Endothelial cell of umbilical vein (primary cell): Measurements from ENCODE around the gene ERO1A. TPM values are rescaled to one million over a fixed set of nuclear protein-coding genes. Genes with fewer than 3 reads are reported as not detected.

Source experiments
- BruUV-seq: library from RNA; stranded (reverse); fragments of 400-500 nt; replicated peaks from 2 replicates; lab custom pipeline; 2021; lab: Mats Ljungman, UMichigan
- CTCF ChIA-PET: fragments of 300-600, 350-600 bp; sonication (Branson Sonifier 250); formaldehyde crosslinking; loops from one replicate; lab custom pipeline; 2021; ENCODE audit warnings: antibody characterized with exemption, inconsistent platforms; lab: Charles Lee
- POLR2A ChIA-PET: fragments of 300-600, 350-600 bp; sonication (Branson Sonifier 250); formaldehyde crosslinking; loops from one replicate; lab custom pipeline; 2021; ENCODE audit warnings: antibody characterized with exemption, inconsistent platforms; lab: Charles Lee
- DNase-seq: peaks from one replicate; pipeline ENCODE4 v3.0.0-alpha.2; 2011; ENCODE audit warnings: low read depth, low spot score
- FAIRE-seq: peaks from 2 replicates; lab custom pipeline; 2011; peaks lifted over from hg19 to GRCh38; lab: Jason Lieb, UNC
- H2AFZ ChIP-seq: 2 replicates; pipeline ENCODE4 v1.6.0; 2012; ENCODE audit warnings: low read depth, low read length, control low read depth, inconsistent platforms
- H3K27ac ChIP-seq: 2 replicates; pipeline ENCODE4 v1.5.1; 2011; ENCODE audit warnings: low read depth, mild to moderate bottlenecking, control low read depth, low read length, moderate library complexity; ENCODE audit not compliant: insufficient read depth
- H3K27me3 ChIP-seq, 2 experiments: 2 replicates each; pipeline versions ENCODE4 v1.6.0 to v1.6.1; 2011; ENCODE audit warnings: low read length in 2 of 2, mixed read lengths in 1 of 2; ENCODE audit not compliant: control insufficient read depth in 2 of 2, insufficient read depth in 2 of 2
- H3K36me3 ChIP-seq, 2 experiments: 2 replicates in 1 of 2; 3 replicates in 1 of 2; pipeline ENCODE4 v1.5.1; 2011; ENCODE audit warnings: low read length in 2 of 2, mild to moderate bottlenecking in 1 of 2, moderate library complexity in 1 of 2; ENCODE audit not compliant: control insufficient read depth in 2 of 2, insufficient read depth in 2 of 2; ENCODE audit errors: extremely low read depth in 1 of 2
- H3K4me1 ChIP-seq: 3 replicates; pipeline ENCODE4 v1.5.1; 2011; ENCODE audit warnings: mild to moderate bottlenecking, low read length; ENCODE audit not compliant: control insufficient read depth, insufficient read depth; ENCODE audit errors: extremely low read depth
- H3K4me2 ChIP-seq: 2 replicates; pipeline ENCODE4 v1.6.1; 2011; ENCODE audit warnings: low read length, control low read depth, mixed read lengths; ENCODE audit not compliant: insufficient read depth
- H3K4me3 ChIP-seq, 3 experiments: fragments of 200-600 bp in 1 of 3; sonication (generic), shearing (Covaris generic) in 1 of 3; replicated peaks in 1 of 3; 2 replicates each; pipeline ENCODE4 v1.5.1; 2011 to 2016; ENCODE audit warnings: control low read depth in 3 of 3, low read length in 3 of 3, mild to moderate bottlenecking in 2 of 3, inconsistent platforms in 1 of 3, low read depth in 1 of 3, moderate library complexity in 1 of 3; ENCODE audit not compliant: insufficient read depth in 1 of 3
- H3K79me2 ChIP-seq: 2 replicates; pipeline ENCODE4 v1.6.0; 2012; ENCODE audit warnings: low read length, inconsistent platforms; ENCODE audit not compliant: control insufficient read depth, insufficient read depth
- H3K9ac ChIP-seq: replicated peaks from 2 replicates; pipeline ENCODE3; 2011; ENCODE audit warnings: low read length, control low read depth; ENCODE audit not compliant: insufficient read depth; ENCODE audit errors: extremely low read depth
- H3K9me1 ChIP-seq: replicated peaks from 3 replicates; pipeline ENCODE4 v1.6.0; 2011; ENCODE audit warnings: mild to moderate bottlenecking, low read length; ENCODE audit not compliant: control insufficient read depth, insufficient read depth; ENCODE audit errors: extremely low read depth
- H3K9me3 ChIP-seq: replicated peaks from 2 replicates; pipeline ENCODE4 v1.5.1; 2012; ENCODE audit warnings: low read length, inconsistent platforms; ENCODE audit not compliant: control insufficient read depth, insufficient read depth
- H4K20me1 ChIP-seq: replicated peaks from 2 replicates; pipeline ENCODE3; 2011; ENCODE audit warnings: mild to moderate bottlenecking, low read length; ENCODE audit not compliant: control insufficient read depth, insufficient read depth; ENCODE audit errors: extremely low read depth
- CTCF ChIP-seq, 2 donors: IDR thresholded peaks; 1 replicate in 1 of 2; 2 replicates in 1 of 2; pipeline ENCODE4 v1.5.1; 2011; ENCODE audit warnings: low read length in 2 of 2, mild to moderate bottlenecking in 2 of 2, moderate library complexity in 2 of 2, control low read depth in 1 of 2, inconsistent platforms in 1 of 2, low read depth in 1 of 2; ENCODE audit not compliant: insufficient read depth in 1 of 2; ENCODE audit errors: extremely low read depth in 1 of 2
- EZH2 ChIP-seq: IDR thresholded peaks from 2 replicates; pipeline ENCODE4 v1.6.1; 2012; ENCODE audit warnings: borderline replicate concordance, low read depth, mild to moderate bottlenecking, moderate library complexity, low read length, inconsistent platforms; ENCODE audit not compliant: severe bottlenecking
- FOS ChIP-seq: IDR thresholded peaks from 2 replicates; pipeline ENCODE4 v1.6.1; 2011; ENCODE audit warnings: mild to moderate bottlenecking, low read length, moderate library complexity, borderline replicate concordance; ENCODE audit not compliant: insufficient read depth
- GATA2 ChIP-seq: IDR thresholded peaks from 2 replicates; pipeline ENCODE4 v1.7.0; 2011; ENCODE audit warnings: low read depth, mild to moderate bottlenecking, moderate library complexity, mixed read lengths, low read length; ENCODE audit not compliant: insufficient read length, insufficient read depth
- JUN ChIP-seq: IDR thresholded peaks from 2 replicates; pipeline ENCODE4 v1.6.1; 2011; ENCODE audit warnings: borderline replicate concordance, low read depth; ENCODE audit not compliant: insufficient read length, insufficient read depth
- MAX ChIP-seq: IDR thresholded peaks from 2 replicates; pipeline ENCODE4 v1.6.1; 2011; ENCODE audit not compliant: insufficient read depth, insufficient read length
- MYC ChIP-seq: IDR thresholded peaks from one replicate; pipeline ENCODE4 v1.6.1; 2011; ENCODE audit warnings: mild to moderate bottlenecking, low read depth, low read length
- POLR2A ChIP-seq: IDR thresholded peaks from 2 replicates; pipeline ENCODE4 v1.6.1; 2012; ENCODE audit warnings: low read depth, mild to moderate bottlenecking, control low read depth, low read length
- POLR2AphosphoS5 ChIP-seq: IDR thresholded peaks from 2 replicates; pipeline ENCODE4 v1.6.1; 2012; ENCODE audit warnings: low read depth, mild to moderate bottlenecking, control low read depth, low read length, moderate library complexity; ENCODE audit not compliant: insufficient read depth
- dilution Hi-C: fragments of 300-500 bp; cut with MboI; formaldehyde crosslinking; loops from one replicate; pipeline ENCODE4 v1.15.0; 2019; ENCODE audit warnings: low sequenced_read_pairs; ENCODE audit not compliant: extremely low pct_ligation_motif_present
- intact Hi-C: fragments of 100-400 bp; cut with micrococcal nuclease; formaldehyde crosslinking; loops from one replicate; pipeline ENCODE4 v1.10.0; 2022
- polyA plus RNA-seq, 4 experiments: library from polyadenylated mRNA; depleted of rRNA in 3 of 4; stranded (reverse) in 3 of 4; unstranded in 1 of 4; fragments of >200 nt; gene quantifications; 2 replicates each; pipeline versions ENCODE4 v1.2.1 to v1.2.3, GENCODE V29; 2011 to 2012; ENCODE audit warnings: missing spikeins in 1 of 4
- total RNA-seq: library from RNA; stranded (reverse); gene quantifications from 2 replicates; pipeline ENCODE4 v1.2.3, GENCODE V29; 2021

ERO1A gene
- total and polyA plus RNA-seq, 2 donors (not counting 3 experiments of a cell fraction or from before 2014, with no cell fraction given), result 20.7 to 71.4 TPM

GRCh38 chr14:52661314-52661713 lies 34.0 kb downstream of the ERO1A start:
- Histone ChIP-seq H4K20me1 (no peaks in the 10 kb centered on the region), H3K27ac (no peak overlapping the region), H3K9me3 (no peaks in the 10 kb centered on the region), H2AFZ (no peak overlapping the region), H3K4me1 (no peaks in the 10 kb centered on the region), H3K4me3 (no peak overlapping the region), H3K9ac (no peak overlapping the region), H3K36me3 (peaks cover 3 to 9% of the 10 kb centered on the region in 2 experiments), H3K4me2 (no peak overlapping the region), H3K9me1 (no peaks in the 10 kb centered on the region), H3K27me3 (no peaks in the 10 kb centered on the region), H3K79me2 (no peaks in the 10 kb centered on the region)
- dilution Hi-C loops, result no loop called here
- intact Hi-C loops, result no loop called here
- BruUV-seq, result no TSS peak
- no peak for DNase-seq
- ChIA-PET CTCF (no interaction called here), POLR2A (no interaction called here)
- no peak for FAIRE-seq
- no peak for TF ChIP-seq FOS
- no peak for TF ChIP-seq MYC
- no peak for TF ChIP-seq POLR2A
- no peak for TF ChIP-seq GATA2
- no peak for TF ChIP-seq JUN
- no peak for TF ChIP-seq CTCF (IDR thresholded peaks at IDR 0.05; ENCODE audit: extremely low read depth in 1 of 2, insufficient read depth in 1 of 2, low read depth in 1 of 2, low read length in 2 of 2)
- TF ChIP-seq EZH2, result no peak
- TF ChIP-seq MAX, result no peak
- no peak for TF ChIP-seq POLR2AphosphoS5
